GM21717 (cell line): ENCODE measurements around the gene C17orf67.

Experiments used
- ATAC-seq: cut with Tn5 transposase; IDR thresholded peaks from one replicate; pipeline ENCODE4 v1.9.1; 2021; ENCODE audit warnings: mild to moderate bottlenecking, moderate library complexity; ENCODE audit not compliant: unreplicated experiment

Gene C17orf67, protein sequence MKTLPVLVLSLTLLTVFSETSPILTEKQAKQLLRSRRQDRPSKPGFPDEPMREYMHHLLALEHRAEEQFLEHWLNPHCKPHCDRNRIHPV

DNA sequence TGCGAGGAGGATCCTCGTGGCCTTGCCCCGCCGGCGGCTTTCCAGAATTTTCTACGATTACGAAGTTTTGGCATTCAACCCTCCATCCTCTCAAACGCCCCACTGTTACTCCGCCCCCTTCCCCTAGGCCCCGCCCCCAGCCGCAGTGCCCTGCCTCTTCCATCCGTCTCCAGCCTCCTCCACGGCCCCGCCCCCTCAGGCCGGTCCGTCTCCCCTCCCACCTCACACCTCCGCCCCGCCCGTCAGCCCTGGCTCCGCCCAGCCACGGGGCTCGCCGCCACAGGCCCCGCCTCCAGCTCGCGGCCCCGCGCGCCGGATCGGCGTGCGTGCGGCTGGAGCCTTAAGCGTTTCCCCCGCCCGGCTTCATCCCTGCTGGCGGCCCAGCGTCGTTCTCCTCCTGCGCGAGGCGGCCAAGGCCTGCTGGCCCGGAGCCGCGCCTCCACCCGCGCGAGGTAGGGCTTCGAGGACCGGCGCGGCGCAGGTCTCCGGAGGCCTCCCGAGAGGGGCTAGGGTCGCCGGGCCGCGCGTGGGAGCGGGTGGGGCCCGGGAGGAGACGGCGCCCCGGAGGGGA lies at the start of gene C17orf67, which contains the start of gene DGKE:
Gene C17orf67 (minus strand): TSS at position 112 of the 571 bp plus-strand sequence. CDS start 18,110 bp downstream, outside the sequence.
Gene DGKE (plus strand): TSS at position 343 of the 571 bp plus-strand sequence. CDS start 645 bp downstream, outside the sequence.
- peak; percentile 77 for ATAC-seq

DNA sequence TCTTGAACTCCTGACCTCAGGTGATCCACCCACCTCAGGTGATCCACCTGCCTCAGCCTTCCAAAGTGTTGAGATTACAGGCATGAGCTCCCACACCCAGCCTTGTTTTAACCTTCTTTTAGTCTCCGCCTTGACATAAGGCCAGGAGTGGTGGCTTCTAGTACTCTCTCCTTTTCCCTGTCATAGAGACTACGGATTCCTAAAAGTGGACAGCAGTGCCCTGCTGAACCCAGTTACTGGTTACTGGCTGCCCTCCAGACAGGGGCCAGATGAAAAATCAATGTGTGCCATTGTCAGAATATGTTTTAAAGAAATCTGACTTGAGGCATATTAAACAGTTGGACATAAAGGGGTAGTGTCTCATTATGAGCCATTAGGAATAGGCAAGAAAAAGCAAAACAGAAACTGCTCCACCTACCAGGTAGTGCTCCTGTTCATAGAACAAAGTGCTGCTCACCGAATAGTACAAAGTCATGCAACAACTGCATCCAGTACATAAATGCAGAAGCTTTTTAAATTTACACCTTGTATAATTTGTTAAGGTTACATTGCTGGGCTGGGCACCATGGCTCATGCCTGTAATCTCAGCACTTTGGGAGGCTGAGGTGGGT lies 48.1 kb upstream of the C17orf67 start:
- no peak for ATAC-seq

DNA sequence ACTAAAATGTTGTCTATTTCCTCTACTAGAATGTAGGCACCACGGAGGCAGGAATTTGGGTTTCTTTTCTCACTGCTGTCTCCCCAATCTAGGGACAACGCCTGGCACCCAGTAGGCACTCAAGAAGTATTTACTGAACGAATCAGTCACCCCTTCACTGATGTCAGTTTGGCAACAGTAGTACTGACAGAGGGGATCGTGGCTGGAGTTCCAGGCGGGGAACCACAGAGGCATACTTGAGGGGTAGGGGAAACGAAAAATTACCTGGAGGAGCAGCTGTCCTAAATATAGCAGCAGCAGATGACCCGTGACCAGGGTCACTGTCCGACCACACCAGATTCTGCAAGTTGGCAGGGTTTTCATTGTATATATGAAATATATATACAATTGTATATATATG lies 46.9 kb upstream of the C17orf67 start:
- no peak for ATAC-seq

DNA sequence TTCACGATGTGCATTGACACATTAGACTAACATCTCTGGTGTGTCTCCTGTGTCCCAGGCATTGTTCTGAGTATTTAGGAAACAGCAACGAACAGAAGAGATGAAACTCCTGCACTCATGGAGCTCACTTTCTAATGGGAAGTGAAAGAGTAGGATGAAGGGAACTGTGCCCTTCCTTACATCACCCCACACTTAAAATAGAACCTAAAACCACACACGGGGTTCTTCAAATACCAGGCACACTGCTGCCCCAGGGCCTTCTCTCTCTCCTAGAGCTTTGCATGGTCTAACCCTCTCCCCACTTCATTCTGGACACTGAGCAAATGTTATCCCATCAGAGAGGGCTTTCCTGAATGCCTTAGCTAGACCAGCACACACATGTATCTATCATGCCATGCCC lies 46.4 kb upstream of the C17orf67 start:
- ATAC-seq = no peak

DNA sequence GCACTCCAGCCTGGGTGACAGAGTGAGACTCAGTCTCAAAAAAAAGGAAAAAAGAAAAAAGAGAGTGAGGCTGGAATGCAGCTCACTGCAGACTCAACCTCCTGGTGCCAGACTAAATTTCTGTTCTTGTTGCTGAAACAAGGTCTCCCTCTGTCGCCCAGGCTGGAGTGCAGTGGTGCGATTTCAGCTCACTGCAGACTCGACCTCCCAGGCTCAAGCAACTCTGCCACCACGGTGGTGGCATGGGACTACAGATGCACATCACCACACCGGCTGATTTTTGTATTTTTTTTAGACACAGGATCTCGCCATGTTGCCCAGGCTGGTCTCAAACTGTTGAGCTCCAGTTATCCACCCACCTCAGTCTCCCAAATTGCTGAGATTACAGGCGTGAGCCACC lies 45.6 kb upstream of the C17orf67 start:
- ATAC-seq = no peak

DNA sequence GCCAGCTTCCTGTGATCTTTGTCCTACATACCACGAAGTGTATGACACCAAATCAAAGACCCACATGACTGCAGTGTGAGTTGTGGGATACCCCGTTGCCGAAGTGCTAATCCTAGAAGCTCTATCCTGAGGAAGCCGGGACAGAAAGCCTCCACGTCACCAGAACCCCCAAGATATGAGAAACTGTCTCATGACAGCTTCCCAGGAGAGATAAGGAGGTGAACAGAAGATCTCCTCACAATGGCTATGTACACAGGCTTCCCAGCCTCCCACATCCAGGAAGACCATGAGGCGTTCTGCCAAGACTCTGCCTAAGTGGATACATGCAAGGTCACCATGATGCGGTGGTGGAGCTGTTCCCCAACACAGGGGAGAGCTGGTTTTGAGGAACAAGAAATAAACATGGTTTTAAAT lies 43.1 kb upstream of the C17orf67 start:
- no peak for ATAC-seq

DNA sequence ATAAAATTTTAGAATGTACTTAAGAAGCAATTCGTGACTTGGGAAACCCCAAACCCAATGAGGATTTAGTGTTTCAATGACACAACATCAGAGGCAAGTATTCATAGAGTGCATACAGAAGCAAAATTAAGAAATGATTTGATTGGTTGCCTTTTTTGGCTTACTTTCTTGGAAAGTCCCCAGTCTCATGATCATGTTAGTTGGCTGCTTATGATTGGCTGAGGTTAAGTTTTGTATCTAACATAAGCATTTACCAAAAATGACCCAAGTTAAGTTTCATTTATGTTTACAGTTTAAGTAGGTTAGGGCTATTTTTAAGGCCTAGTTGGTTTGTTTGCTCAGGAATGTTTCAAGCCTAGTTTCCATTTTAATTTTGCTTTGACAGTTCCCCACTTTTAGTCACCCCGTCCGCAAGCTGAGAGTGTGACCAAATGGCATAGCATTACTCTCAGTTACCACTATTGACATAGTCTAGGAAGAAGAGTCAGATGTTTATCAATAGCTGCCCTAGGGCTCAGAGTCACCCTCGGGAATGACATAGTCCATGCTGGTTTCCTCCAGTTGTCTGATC lies 36.4 kb upstream of the C17orf67 start:
- ATAC-seq = no peak

DNA sequence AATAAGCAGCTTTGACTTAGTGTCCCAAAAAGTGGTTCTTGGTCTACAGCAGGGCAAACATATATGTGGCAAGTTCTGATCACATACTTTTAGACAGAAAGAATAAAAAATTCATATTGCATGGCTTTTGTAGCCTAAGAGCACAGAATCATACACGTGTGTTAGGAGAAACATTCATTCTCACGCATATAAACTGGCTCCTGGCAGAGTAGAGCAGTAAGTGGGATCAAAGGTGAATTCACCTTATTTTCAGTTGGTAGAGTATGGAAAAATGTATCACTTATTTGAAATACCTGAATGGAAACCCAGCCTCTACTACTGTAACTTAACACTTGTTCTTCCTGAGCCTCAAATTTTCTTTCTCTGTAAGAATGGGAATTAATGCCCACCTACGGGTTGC lies 35.0 kb upstream of the C17orf67 start:
- ATAC-seq = no peak

DNA sequence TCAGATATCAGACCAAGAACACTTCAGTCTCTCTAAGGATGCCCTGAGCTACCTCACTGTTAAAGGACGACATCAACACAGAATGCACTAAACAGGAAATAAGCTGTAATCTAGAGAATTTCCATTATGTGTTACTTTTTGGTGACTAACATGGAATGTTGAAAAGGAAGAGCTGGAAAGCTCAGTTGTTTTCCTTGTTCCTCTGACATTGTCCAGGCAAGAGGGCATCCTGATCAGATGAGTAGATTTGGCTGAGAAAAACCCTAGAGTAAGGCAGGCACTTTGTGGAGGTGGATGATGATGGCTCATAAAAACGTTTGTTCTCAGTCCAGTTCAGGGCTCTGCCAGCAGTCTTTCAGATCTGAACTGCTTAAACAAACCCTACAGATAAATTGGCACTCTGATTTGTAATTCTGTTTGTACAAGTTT lies 34.2 kb upstream of the C17orf67 start:
- no peak for ATAC-seq

DNA sequence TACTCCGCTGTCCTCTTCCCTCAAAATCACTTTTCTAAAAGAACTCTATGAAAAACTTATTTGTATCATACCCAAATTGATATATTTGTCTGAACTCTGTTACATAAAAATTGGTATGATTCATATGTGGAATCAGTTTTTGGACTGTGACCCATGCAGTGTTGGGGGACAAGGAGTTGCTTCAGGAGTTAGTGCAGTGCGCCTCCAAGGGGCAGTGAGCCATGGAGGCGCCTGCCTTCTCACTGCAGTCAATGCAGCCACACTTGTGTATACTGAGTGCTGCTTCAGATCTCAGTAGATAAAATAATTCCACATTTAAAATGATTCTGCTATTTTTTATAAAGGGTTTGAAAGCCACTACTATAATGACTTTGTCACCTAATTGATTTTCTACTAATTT lies 32.8 kb upstream of the C17orf67 start:
- no peak for ATAC-seq

DNA sequence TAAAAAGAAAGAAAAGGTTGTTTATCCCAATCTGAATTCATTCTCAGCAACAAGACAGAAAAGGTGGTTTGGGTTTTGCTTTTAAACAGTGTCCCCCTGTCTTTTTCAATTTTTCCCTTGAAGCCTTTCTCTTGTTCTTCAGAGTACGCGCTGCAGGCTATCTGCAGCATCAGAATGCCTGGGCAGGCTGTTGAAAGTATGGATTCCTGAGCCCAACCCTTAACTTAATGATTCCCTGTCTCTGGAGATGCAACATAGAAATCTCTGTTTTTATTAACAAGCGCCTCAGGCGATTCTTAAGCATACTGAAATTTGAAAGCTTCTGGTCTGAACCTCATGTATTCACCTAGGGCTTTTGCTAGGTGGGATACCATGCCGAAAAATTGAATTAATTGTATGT lies 32.4 kb upstream of the C17orf67 start:
- ATAC-seq = no peak

DNA sequence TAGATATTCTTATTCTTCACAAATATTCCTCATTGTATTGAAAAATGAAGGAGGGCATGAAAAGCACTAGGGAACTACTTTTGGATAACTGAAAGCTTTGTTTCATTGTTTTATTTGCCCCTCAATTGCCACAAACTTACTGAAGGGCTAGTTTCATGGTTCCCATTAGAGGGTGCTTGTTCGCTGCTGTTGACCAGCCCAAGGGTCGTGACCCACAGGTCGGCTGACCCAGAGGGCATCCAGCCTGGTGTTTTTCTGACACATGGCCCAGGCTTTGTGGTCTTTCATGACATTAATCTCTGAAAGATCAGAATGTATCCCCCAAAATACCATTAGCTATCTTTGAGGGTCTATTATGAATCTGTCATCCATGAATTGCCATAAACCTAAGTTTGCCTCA lies 30.3 kb upstream of the C17orf67 start:
- ATAC-seq = no peak

DNA sequence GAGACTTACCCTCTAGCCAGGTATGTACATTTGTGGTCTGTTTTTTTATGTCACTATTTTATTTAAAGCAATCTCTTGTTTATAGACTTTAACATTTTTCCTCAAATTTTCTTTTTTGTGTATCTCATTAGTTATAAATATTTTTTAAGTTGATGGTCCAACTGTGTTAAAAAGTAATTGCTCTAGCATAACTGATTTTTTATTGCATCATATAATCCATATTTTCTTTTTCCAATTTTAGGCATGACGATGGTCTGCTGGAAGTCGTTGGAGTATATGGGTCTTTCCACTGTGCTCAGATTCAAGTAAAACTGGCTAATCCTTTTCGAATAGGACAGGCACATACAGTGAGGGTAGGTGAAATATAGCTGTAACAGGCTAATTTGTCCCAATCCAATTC lies 28.2 kb upstream of the C17orf67 start:
- no peak for ATAC-seq

DNA sequence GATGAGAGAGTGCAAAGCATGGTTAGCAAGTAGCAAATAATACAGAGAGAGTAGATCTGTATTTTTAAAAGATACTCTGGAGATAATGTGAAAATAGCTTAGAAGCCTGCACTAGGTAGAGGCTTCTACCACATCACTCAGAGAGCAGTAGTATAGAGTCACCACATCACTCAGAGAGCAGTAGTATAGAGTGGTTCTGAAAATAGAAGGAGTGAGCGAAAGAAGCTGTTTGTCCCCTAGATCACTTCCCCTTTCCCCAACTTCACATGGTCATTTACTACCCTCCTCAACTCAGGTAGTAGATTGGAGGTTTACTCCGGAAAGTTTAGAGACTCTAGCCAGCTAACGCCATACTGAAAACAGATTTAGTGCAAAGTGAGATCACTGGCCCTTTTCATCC lies 17.3 kb upstream of the C17orf67 start:
- no peak for ATAC-seq

DNA sequence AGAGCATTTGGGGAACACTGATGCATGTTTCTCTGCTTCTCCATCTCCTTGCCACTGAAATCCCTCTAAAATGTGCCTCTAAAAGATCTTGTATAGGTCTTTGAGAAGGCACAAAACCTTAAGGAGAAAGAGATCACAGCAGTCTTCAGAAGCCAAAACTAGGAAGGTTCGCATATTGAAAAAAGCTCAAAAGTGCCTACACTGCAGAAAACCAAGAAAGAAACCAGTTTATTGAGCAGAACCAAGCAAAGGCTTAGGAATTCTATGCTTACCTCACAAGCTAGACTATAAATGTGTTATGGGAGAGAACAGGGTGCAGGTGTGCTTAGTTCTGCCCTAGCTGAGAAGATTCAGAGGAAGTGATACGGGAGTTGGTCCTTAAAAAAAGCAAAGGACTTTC lies 16.9 kb upstream of the C17orf67 start:
- ATAC-seq = no peak

DNA sequence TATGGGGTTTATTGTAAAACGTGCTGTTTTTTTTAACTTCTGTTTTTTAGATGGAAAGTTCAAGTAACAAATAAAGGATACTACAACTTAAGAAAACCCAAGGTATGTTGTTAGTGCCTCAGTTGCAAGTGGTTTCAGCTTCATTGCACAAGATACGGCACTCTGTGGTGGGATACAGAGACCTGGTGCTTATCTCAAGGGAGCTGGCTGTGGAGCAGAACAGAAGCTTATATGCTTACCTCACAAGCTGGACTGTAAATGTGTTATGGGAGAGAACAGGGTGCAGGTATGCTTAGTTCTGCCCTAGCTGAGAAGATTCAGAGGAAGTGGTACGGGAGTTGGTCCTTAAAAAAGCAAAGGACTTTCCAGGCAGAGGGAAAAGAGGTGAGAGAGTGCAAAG lies 15.4 kb upstream of the C17orf67 start:
- no peak for ATAC-seq

DNA sequence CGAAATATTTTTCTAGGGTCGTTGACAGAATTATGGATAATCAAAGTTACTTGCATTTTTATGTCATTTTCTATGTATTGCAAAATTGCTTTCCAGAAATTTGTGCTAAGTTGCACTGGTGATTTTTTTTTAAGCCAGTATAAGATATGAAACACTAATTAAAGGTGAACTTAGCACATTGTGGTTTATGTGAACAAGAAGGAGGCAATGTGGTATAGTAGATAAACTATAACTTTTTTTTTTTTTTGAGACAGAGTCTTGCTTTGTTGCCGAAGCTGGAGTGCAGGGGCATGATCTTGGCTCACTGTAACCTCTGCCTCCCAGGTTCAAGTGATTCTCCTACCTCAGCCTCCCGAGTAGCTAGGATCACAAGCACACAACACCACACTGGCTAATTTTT lies 13.4 kb upstream of the C17orf67 start:
- ATAC-seq = no peak

DNA sequence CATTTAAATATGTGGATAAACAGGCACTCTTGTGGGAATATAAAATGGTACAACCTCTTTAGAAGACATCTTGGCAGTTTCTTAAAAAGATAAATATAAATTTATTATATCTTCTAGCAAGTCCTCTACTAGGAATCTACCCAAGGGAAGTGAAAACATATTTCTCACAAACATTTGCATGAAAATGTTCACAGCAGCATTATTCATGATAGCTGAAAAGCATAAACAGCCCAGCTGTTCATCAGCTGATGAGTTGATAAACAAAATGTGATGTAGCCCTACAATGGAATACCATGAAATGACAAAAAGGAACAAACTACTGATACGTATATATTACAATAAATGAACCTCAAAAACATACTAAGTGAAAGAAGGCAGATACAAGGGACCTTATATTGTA lies 12.2 kb upstream of the C17orf67 start:
- ATAC-seq = no peak

DNA sequence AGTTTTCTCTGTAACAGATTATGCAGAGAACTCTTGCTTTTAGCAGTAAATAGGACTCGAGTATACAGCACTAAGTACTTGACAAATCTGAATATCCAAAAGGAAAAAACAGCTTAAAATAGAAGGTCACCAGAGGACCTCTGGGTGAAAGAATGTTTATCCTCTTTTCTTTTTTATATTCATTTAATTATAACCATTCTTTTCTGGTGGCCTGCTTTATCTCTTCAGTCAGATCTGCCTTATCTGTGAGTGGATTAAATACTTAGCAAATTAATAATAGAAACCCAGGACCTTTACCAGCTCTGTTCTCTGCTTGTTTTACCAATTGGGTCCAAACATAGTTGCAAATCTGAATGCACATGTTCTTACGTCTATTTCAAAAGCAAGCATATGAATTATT lies 8.9 kb upstream of the C17orf67 start:
- no peak for ATAC-seq

DNA sequence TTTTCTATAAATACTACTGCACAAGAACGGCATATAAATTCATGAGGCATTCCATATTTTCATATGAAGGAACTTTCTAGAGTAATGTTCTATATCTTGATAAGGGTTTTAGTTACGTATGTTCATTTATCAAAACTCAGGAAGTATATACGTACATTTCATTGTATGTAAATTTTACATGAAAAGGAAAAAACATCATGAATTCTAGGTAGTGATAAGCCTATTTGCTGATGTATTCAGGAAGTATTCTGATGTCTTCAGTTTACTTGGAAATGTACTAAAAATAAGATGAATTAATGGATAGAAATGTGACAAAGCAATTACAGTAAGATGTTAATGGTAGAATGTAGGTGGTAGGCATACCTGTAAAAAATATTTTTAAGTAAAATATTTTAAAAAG lies 5.0 kb upstream of the C17orf67 start:
- ATAC-seq = no peak

DNA sequence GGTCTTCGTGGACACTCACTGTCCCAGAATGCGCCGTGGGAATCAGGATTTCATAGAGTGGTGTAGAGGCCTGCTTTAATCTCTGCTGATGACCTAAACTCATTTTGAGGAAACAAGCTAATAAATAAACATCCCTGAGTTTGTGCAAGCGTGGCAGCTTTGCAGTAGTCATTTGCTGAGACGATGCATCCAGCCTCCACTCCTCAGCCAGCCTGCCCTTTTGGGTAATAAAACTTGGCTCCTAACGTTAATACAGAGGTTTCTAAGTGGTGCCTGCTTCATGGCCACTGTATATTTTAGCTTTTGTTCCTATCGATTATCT lies 1.5 kb upstream of the C17orf67 start:
- ATAC-seq = no peak
